ENCODE data around the gene PIWIL4.
"Not testable (repeated sequence)": the region's sequence is repeated elsewhere in the genome, so short reads cannot be mapped to it uniquely, and the experiment has no call there.

Gene PIWIL4

GRCh38 chr11:94586546-94586945 is 19.4 kb downstream of the PIWIL4 start:
- FAIRE-seq = no peak

- no peak for FAIRE-seq
Measured at GRCh38 chr11:94586978-94587377, 19.8 kb downstream of the PIWIL4 start.

- FAIRE-seq = no peak
Measured at GRCh38 chr11:94588366-94588942, 21.3 kb downstream of the PIWIL4 start.

GRCh38 chr11:94590352-94591041 is 23.3 kb downstream of the PIWIL4 start:
- no peak for FAIRE-seq

- FAIRE-seq = no peak
Measured at GRCh38 chr11:94593030-94593429, 25.9 kb downstream of the PIWIL4 start.

- no peak for FAIRE-seq
Measured at GRCh38 chr11:94595076-94595475, 27.9 kb downstream of the PIWIL4 start.

GRCh38 chr11:94597896-94598295 is 30.7 kb downstream of the PIWIL4 start:
- FAIRE-seq = no peak

- FAIRE-seq = no peak
Measured at GRCh38 chr11:94599510-94599909, 32.3 kb downstream of the PIWIL4 start.

- FAIRE-seq = no peak
Measured at GRCh38 chr11:94602430-94603372, 35.5 kb downstream of the PIWIL4 start.

GRCh38 chr11:94603587-94603986 is 36.4 kb downstream of the PIWIL4 start:
- no peak for FAIRE-seq

- no peak for FAIRE-seq
Measured at GRCh38 chr11:94604482-94604881, 37.3 kb downstream of the PIWIL4 start.

- FAIRE-seq = no peak
Measured at GRCh38 chr11:94613120-94613519, 46.0 kb downstream of the PIWIL4 start.

GRCh38 chr11:94623120-94623735 is 56.1 kb downstream of the PIWIL4 start:
- no peak for FAIRE-seq

GRCh38 chr11:94625422-94625821 is 58.3 kb downstream of the PIWIL4 start:
- not testable (repeated sequence) for FAIRE-seq

- not testable (repeated sequence) for FAIRE-seq
Measured at GRCh38 chr11:94627003-94627560, 59.9 kb downstream of the PIWIL4 start.

GRCh38 chr11:94629741-94630140 is 62.6 kb downstream of the PIWIL4 start:
- FAIRE-seq = no peak

GRCh38 chr11:94630221-94630620 is 63.1 kb downstream of the PIWIL4 start:
- no peak for FAIRE-seq

GRCh38 chr11:94632356-94632755 is 65.2 kb downstream of the PIWIL4 start:
- FAIRE-seq = no peak

- no peak for FAIRE-seq
Measured at GRCh38 chr11:94635072-94635471, 67.9 kb downstream of the PIWIL4 start.

GRCh38 chr11:94636388-94636949 is 69.3 kb downstream of the PIWIL4 start:
- no peak for FAIRE-seq

GRCh38 chr11:94638301-94638901 is 71.2 kb downstream of the PIWIL4 start:
- FAIRE-seq = no peak

- FAIRE-seq = no peak
Measured at GRCh38 chr11:94638902-94639373, 71.8 kb downstream of the PIWIL4 start.

Data from TTC549 (cell line).